ENCODE results near the gene BTBD7. TPM values are rescaled to one million over a fixed set of nuclear protein-coding genes. Genes with fewer than 3 reads are reported as not detected.

BTBD7 gene
- polyA plus RNA-seq, 1 experiment: 24.4 TPM

GRCh38 chr14:93309427-93309966, 23.3 kb downstream of the BTBD7 start:
- no peak overlapping the region for H3K27ac ChIP-seq (ENCODE audit: low read depth, low read length)
- no peaks in the 10 kb centered on the region for H3K9me3 ChIP-seq (ENCODE audit: control insufficient read depth, insufficient read depth, low read length)
- no peaks in the 10 kb centered on the region for H3K27me3 ChIP-seq (ENCODE audit: control insufficient read depth, insufficient read depth, low read length)
- no peak overlapping the region for H3K4me3 ChIP-seq (ENCODE audit: low read depth, low read length)
- TF ChIP-seq CTCF (IDR thresholded peaks at IDR 0.05; ENCODE audit: low read depth, low read length): no peak
- CTCF ChIA-PET: interaction anchor here (0.6 kb wide), 1 partner anchor 11 kb away, joined by 3 read pairs; no protein-coding TSS in a partner anchor
- POLR2A ChIA-PET: no interaction called here
- no peak for DNase-seq (ENCODE audit: low read depth, low spot score)

GRCh38 chr14:93308686-93309345, 24.0 kb downstream of the BTBD7 start:
- ChIA-PET CTCF (interaction anchor here (0.6 kb wide), 1 partner anchor 10 kb away, joined by 3 read pairs; no protein-coding TSS in a partner anchor), POLR2A (no interaction called here)
- Histone ChIP-seq H3K27ac (ENCODE audit: low read depth, low read length) (no peak overlapping the region), H3K27me3 (ENCODE audit: control insufficient read depth, insufficient read depth, low read length) (no peaks in the 10 kb centered on the region), H3K4me3 (ENCODE audit: low read depth, low read length) (no peak overlapping the region), H3K9me3 (ENCODE audit: control insufficient read depth, insufficient read depth, low read length) (no peaks in the 10 kb centered on the region)
- TF ChIP-seq CTCF (IDR thresholded peaks at IDR 0.05; ENCODE audit: low read depth, low read length): no peak
- no peak for DNase-seq (ENCODE audit: low read depth, low spot score)

GRCh38 chr14:93306812-93307211, 26.0 kb downstream of the BTBD7 start:
- no peak overlapping the region for H3K4me3 ChIP-seq (ENCODE audit: low read depth, low read length)
- DNase-seq (ENCODE audit: low read depth, low spot score): no peak
- H3K27me3 ChIP-seq (ENCODE audit: control insufficient read depth, insufficient read depth, low read length): no peaks in the 10 kb centered on the region
- no peak for TF ChIP-seq CTCF (IDR thresholded peaks at IDR 0.05; ENCODE audit: low read depth, low read length)
- ChIA-PET CTCF (no interaction called here), POLR2A (no interaction called here)
- no peak overlapping the region for H3K27ac ChIP-seq (ENCODE audit: low read depth, low read length)
- no peaks in the 10 kb centered on the region for H3K9me3 ChIP-seq (ENCODE audit: control insufficient read depth, insufficient read depth, low read length)

- POLR2A ChIA-PET: interaction anchor here (1.0 kb wide), 1 partner anchor 48 kb away, joined by 3 read pairs; no protein-coding TSS in a partner anchor
- CTCF ChIA-PET: no interaction called here
- no peak for TF ChIP-seq CTCF (IDR thresholded peaks at IDR 0.05; ENCODE audit: low read depth, low read length)
- Histone ChIP-seq H3K27me3 (ENCODE audit: control insufficient read depth, insufficient read depth, low read length) (no peaks in the 10 kb centered on the region), H3K9me3 (ENCODE audit: control insufficient read depth, insufficient read depth, low read length) (no peaks in the 10 kb centered on the region), H3K27ac (ENCODE audit: low read depth, low read length) (no peak overlapping the region), H3K4me3 (ENCODE audit: low read depth, low read length) (no peak overlapping the region)
- no peak for DNase-seq (ENCODE audit: low read depth, low spot score)
These were observed 27.0 kb downstream of the BTBD7 start for GRCh38 chr14:93305725-93306418.

GRCh38 chr14:93304771-93305170, 28.1 kb downstream of the BTBD7 start:
- DNase-seq (ENCODE audit: low read depth, low spot score): no peak
- no peak overlapping the region for H3K27ac ChIP-seq (ENCODE audit: low read depth, low read length)
- TF ChIP-seq CTCF (IDR thresholded peaks at IDR 0.05; ENCODE audit: low read depth, low read length): no peak

More at GRCh38 chr14:93304771-93305170, 28.1 kb downstream of the BTBD7 start:
- no peaks in the 10 kb centered on the region for H3K9me3 ChIP-seq (ENCODE audit: control insufficient read depth, insufficient read depth, low read length)
- H3K4me3 ChIP-seq (ENCODE audit: low read depth, low read length): no peak overlapping the region
- CTCF ChIA-PET: interaction anchor here (0.6 kb wide), 1 partner anchor 11 kb away, joined by 5 read pairs; no protein-coding TSS in a partner anchor
- H3K27me3 ChIP-seq (ENCODE audit: control insufficient read depth, insufficient read depth, low read length): no peaks in the 10 kb centered on the region
- POLR2A ChIA-PET: no interaction called here

Data from AG04450 (cell line).